Bronchial epithelial cell (primary cell): ENCODE results near the gene ASCC3. TPM values are rescaled to one million over a fixed set of nuclear protein-coding genes. Genes with fewer than 3 reads are reported as not detected.
A peak's percentile ranks its signal among the peaks of the same experiment; 100 is the strongest.

Experiments
- DNase-seq: peaks from one replicate; pipeline ENCODE4 v3.0.0-alpha.2; 2010; ENCODE audit warnings: low read depth
- FAIRE-seq: peaks from 2 replicates; lab custom pipeline; 2011; peaks lifted over from hg19 to GRCh38; lab: Jason Lieb, UNC
- H3K27me3 ChIP-seq: 2 replicates; pipeline ENCODE4 v1.5.1; 2011; ENCODE audit warnings: low read length; ENCODE audit not compliant: control insufficient read depth, insufficient read depth
- H3K36me3 ChIP-seq: 2 replicates; pipeline ENCODE4 v1.5.1; 2011; ENCODE audit warnings: low read length; ENCODE audit not compliant: control insufficient read depth, insufficient read depth
- H3K4me3 ChIP-seq: 2 replicates; pipeline ENCODE4 v1.5.1; 2011; ENCODE audit warnings: mild to moderate bottlenecking, low read depth, low read length, control low read depth
- CTCF ChIP-seq: IDR thresholded peaks from 2 replicates; pipeline ENCODE4 v1.5.1; 2011; ENCODE audit warnings: mild to moderate bottlenecking, moderate library complexity, low read length, control low read depth, inconsistent platforms; ENCODE audit not compliant: insufficient read depth, severe bottlenecking
- total RNA-seq: library from RNA; depleted of rRNA; stranded (reverse); fragments of >200 nt; gene quantifications from 2 replicates; pipeline ENCODE4 v1.2.1, GENCODE V29; 2014

Gene ASCC3
- total RNA-seq, 1 donor from 2014 or later = 52.7 TPM

GRCh38 chr6:100549406-100550167 is 331.5 kb downstream of the ASCC3 start:
- no peak for FAIRE-seq
- H3K4me3 ChIP-seq = no peak overlapping the region
- peak; percentile 23 for DNase-seq
- no peaks in the 10 kb centered on the region for H3K36me3 ChIP-seq
- TF ChIP-seq CTCF = no peak
- no peaks in the 10 kb centered on the region for H3K27me3 ChIP-seq

- no peak for TF ChIP-seq CTCF
- DNase-seq = no peak
Observed at GRCh38 chr6:100538086-100538485, 343.0 kb downstream of the ASCC3 start.

GRCh38 chr6:100518588-100518987 is 362.5 kb downstream of the ASCC3 start:
- DNase-seq (no peak), FAIRE-seq (no peak)
- peaks cover 3% of the 10 kb centered on the region for H3K36me3 ChIP-seq
- no peak overlapping the region for H3K4me3 ChIP-seq
- TF ChIP-seq CTCF = no peak
- no peaks in the 10 kb centered on the region for H3K27me3 ChIP-seq

More at GRCh38 chr6:100538086-100538485, 343.0 kb downstream of the ASCC3 start:
- H3K4me3 ChIP-seq = no peak overlapping the region
- H3K36me3 ChIP-seq = no peaks in the 10 kb centered on the region
- FAIRE-seq = no peak
- no peaks in the 10 kb centered on the region for H3K27me3 ChIP-seq

GRCh38 chr6:100517633-100518032 is 363.5 kb downstream of the ASCC3 start:
- Histone ChIP-seq H3K36me3 (peaks cover 3% of the 10 kb centered on the region), H3K4me3 (no peak overlapping the region), H3K27me3 (no peaks in the 10 kb centered on the region)
- DNase-seq = no peak
- FAIRE-seq = no peak
- TF ChIP-seq CTCF = no peak

- TF ChIP-seq CTCF = no peak
- peaks cover 5% of the 10 kb centered on the region for H3K36me3 ChIP-seq
- FAIRE-seq = no peak
- DNase-seq = no peak
- no peak overlapping the region for H3K4me3 ChIP-seq
- H3K27me3 ChIP-seq = no peaks in the 10 kb centered on the region
Observed at GRCh38 chr6:100517106-100517505, 364.0 kb downstream of the ASCC3 start.
